Endodermal cell (in vitro differentiated cells): ENCODE measurements around the gene ZC3H12C. TPM values are rescaled to one million over a fixed set of nuclear protein-coding genes. Genes with fewer than 3 reads are reported as not detected.

Experiments
- DNase-seq: peaks from one replicate; pipeline ENCODE4 v3.0.0-alpha.2; 2017
- H3K27ac ChIP-seq: 2 replicates; pipeline ENCODE4 v1.5.1; 2013; ENCODE audit warnings: mild to moderate bottlenecking, low read depth, low read length, moderate library complexity
- H3K27me3 ChIP-seq: 2 replicates; pipeline ENCODE4 v1.6.1; 2013; ENCODE audit warnings: mild to moderate bottlenecking, low read length, moderate library complexity; ENCODE audit not compliant: insufficient read depth, control insufficient read depth, poor library complexity, severe bottlenecking
- H3K36me3 ChIP-seq: 2 replicates; pipeline ENCODE4 v1.7.0; 2013; ENCODE audit warnings: mild to moderate bottlenecking, low read length, moderate library complexity; ENCODE audit not compliant: control insufficient read depth, insufficient read depth
- H3K4me1 ChIP-seq: one replicate; pipeline ENCODE4 v1.7.0; 2013; ENCODE audit warnings: low read length; ENCODE audit not compliant: control insufficient read depth, insufficient read depth
- H3K4me3 ChIP-seq: 2 replicates; pipeline ENCODE4 v1.5.1; 2013; ENCODE audit warnings: mild to moderate bottlenecking, low read length, moderate library complexity
- H3K9ac ChIP-seq: 2 replicates; pipeline ENCODE4 v1.6.1; 2013; ENCODE audit warnings: mild to moderate bottlenecking, low read length, moderate library complexity; ENCODE audit not compliant: poor library complexity, severe bottlenecking; ENCODE audit errors: extremely low read depth
- H3K9me3 ChIP-seq: 2 replicates; pipeline ENCODE4 v1.6.1; 2013; ENCODE audit warnings: mild to moderate bottlenecking, low read length, moderate library complexity; ENCODE audit not compliant: control insufficient read depth
- H3K27ac Mint-ChIP-seq: 2 replicates; pipeline ENCODE4 v1.8.0; 2020; ENCODE audit warnings: mixed read lengths
- H3K27me3 Mint-ChIP-seq: 2 replicates; pipeline ENCODE4 v1.8.0; 2021; ENCODE audit warnings: mild to moderate bottlenecking, mixed read lengths; ENCODE audit not compliant: insufficient read depth
- H3K36me3 Mint-ChIP-seq: 2 replicates; pipeline ENCODE4 v1.8.0; 2020; ENCODE audit warnings: low read depth, mixed read lengths
- H3K4me1 Mint-ChIP-seq: 2 replicates; pipeline ENCODE4 v1.8.0; 2020; ENCODE audit warnings: mixed read lengths
- H3K4me3 Mint-ChIP-seq: 2 replicates; pipeline ENCODE4 v1.8.0; 2020; ENCODE audit warnings: mild to moderate bottlenecking, moderate library complexity, mixed read lengths
- H3K9me3 Mint-ChIP-seq: 2 replicates; pipeline ENCODE4 v1.8.0; 2020; ENCODE audit warnings: mild to moderate bottlenecking, mixed read lengths
- WGBS, 2 experiments: methylation state at CpG; one replicate each; pipeline versions ENCODE4 v1.1.5 to v1.1.7; 2013; ENCODE audit warnings: missing lambda C conversion rate in 2 of 2, mixed read lengths in 1 of 2; ENCODE audit not compliant: insufficient coverage in 1 of 2, insufficient read length in 1 of 2; 5-methylcytosine and 5-hydroxymethylcytosine counted together
- total RNA-seq, 2 donors: library from RNA; stranded (reverse); fragmentation: NEBNext Ultra II Directional in 1 of 2; extraction: Animal tissue kit (Norgen Biotek cat#: 25700) in 1 of 2; gene quantifications; 2 replicates in 1 of 2; 3 replicates in 1 of 2; pipeline ENCODE4 v1.2.1, GENCODE V29; 2021
- TF ChIP-seq, protein P1 (sequence below): fragments of 200-600 bp; sonication (generic); conservative IDR thresholded peaks from 2 replicates; pipeline ENCODE4 v1.5.0; 2021; ENCODE audit warnings: antibody characterized with exemption, mild to moderate bottlenecking

Gene ZC3H12C
- total RNA-seq, 2 donors from 2014 or later = 4.1 to 5.6 TPM

DNA sequence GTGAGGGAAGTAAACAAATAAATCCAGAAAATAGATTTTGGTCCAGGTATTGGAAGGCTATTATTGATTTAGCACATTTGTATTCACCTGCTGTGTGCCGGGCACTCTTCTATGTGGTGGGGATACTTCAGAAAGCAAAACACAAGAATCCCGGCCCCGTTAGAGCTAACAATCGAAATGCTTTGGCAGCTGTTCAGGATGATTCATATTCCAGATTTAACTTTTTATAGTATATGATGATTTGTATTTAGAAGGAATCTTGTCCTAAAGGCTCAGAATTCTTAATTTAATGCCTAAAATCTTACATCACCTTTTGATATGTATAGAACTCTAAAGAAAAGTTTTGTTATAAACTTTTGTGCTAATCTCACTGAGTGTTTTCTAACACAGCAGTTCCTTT lies 28.0 kb downstream of the ZC3H12C start:
- Histone ChIP-seq H3K4me1 (no peaks in the 10 kb centered on the region), H3K27me3 (no peaks in the 10 kb centered on the region), H3K9ac (no peak overlapping the region), H3K36me3 (no peaks in the 10 kb centered on the region), H3K4me3 (no peak overlapping the region), H3K9me3 (no peaks in the 10 kb centered on the region), H3K27ac (no peak overlapping the region)
- H3K4me1 Mint-ChIP-seq = peaks cover 1% of the 10 kb centered on the region
- WGBS, 2 experiments = 94% methylated on average over 4 of the region's 4 CpGs; no CpG with 5 or more reads in 1 of the 2 experiments
- H3K4me3 Mint-ChIP-seq = no peak overlapping the region
- peaks cover 2% of the 10 kb centered on the region for H3K36me3 Mint-ChIP-seq
- peaks cover 6% of the 10 kb centered on the region for H3K27me3 Mint-ChIP-seq
- TF ChIP-seq, protein P1, sequence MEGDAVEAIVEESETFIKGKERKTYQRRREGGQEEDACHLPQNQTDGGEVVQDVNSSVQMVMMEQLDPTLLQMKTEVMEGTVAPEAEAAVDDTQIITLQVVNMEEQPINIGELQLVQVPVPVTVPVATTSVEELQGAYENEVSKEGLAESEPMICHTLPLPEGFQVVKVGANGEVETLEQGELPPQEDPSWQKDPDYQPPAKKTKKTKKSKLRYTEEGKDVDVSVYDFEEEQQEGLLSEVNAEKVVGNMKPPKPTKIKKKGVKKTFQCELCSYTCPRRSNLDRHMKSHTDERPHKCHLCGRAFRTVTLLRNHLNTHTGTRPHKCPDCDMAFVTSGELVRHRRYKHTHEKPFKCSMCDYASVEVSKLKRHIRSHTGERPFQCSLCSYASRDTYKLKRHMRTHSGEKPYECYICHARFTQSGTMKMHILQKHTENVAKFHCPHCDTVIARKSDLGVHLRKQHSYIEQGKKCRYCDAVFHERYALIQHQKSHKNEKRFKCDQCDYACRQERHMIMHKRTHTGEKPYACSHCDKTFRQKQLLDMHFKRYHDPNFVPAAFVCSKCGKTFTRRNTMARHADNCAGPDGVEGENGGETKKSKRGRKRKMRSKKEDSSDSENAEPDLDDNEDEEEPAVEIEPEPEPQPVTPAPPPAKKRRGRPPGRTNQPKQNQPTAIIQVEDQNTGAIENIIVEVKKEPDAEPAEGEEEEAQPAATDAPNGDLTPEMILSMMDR = no peak
- no peak overlapping the region for H3K27ac Mint-ChIP-seq
- no peak for DNase-seq
- peaks cover 2% of the 10 kb centered on the region for H3K9me3 Mint-ChIP-seq

DNA sequence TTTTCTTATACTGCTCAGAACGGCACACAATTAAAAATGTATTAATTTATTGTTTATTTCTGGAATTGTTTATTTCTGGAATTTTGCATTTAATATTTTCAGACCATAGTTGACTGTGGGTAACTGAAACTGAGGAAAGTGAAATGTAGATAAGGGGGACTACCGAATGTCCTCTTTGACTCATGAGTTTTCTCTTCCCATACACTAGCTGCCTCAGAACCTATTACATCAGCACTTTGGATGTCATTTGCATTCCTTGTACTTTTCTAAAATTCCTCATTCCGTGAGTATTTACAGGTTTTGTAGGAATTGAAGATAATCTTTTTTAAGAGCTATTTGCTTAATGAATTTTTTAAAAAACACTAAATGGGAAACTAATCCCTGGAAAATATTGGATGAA lies 29.8 kb downstream of the ZC3H12C start:
- Mint-ChIP-seq H3K36me3 (peaks cover 2% of the 10 kb centered on the region), H3K27ac (no peak overlapping the region), H3K27me3 (peaks cover 6% of the 10 kb centered on the region), H3K4me1 (peaks cover 12% of the 10 kb centered on the region), H3K4me3 (no peak overlapping the region), H3K9me3 (peaks cover 2% of the 10 kb centered on the region)
- no peak for DNase-seq
- Histone ChIP-seq H3K4me3 (no peak overlapping the region), H3K4me1 (peaks cover 8% of the 10 kb centered on the region), H3K36me3 (no peaks in the 10 kb centered on the region), H3K9me3 (no peaks in the 10 kb centered on the region), H3K9ac (no peak overlapping the region), H3K27me3 (no peaks in the 10 kb centered on the region), H3K27ac (no peak overlapping the region)
- TF ChIP-seq, protein P1 = no peak
- 83% methylated on average over 2 of the region's 3 CpGs; no CpG with 5 or more reads in 1 of the 2 experiments for whole genome bisulfite sequencing, 2 experiments

DNA sequence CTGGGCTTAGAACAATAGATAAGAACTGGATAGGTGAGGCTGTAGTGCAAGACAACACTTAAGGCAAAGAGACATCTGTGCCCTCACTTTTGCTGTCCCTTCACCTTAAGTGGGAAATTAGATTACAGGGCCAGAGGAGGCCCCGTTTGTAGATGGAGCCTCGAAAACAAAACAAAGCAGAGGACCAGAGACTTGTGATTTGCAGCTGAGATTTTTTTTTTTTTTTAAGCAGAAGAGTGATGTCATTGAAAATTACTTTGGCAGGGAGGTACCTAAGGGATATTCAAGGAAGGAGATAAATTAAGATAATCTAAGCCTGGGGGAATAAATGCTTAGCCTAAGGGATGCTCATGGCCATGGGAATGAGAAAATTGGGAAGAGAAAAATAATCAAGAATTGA lies 31.4 kb downstream of the ZC3H12C start:
- H3K4me1 ChIP-seq = peaks cover 13% of the 10 kb centered on the region
- H3K9me3 Mint-ChIP-seq = peaks cover 2% of the 10 kb centered on the region

More for the DNA sequence above, 31.4 kb downstream of the ZC3H12C start:
- Mint-ChIP-seq H3K27me3 (peaks cover 6% of the 10 kb centered on the region), H3K36me3 (peaks cover 2% of the 10 kb centered on the region), H3K4me1 (peaks cover 28% of the 10 kb centered on the region), H3K4me3 (no peak overlapping the region), H3K27ac (no peak overlapping the region)
- no peak overlapping the region for H3K9ac ChIP-seq
- H3K9me3 ChIP-seq = no peaks in the 10 kb centered on the region
- no peak for DNase-seq
- no peak overlapping the region for H3K4me3 ChIP-seq
- no peaks in the 10 kb centered on the region for H3K27me3 ChIP-seq
- H3K36me3 ChIP-seq = no peaks in the 10 kb centered on the region
- no peak overlapping the region for H3K27ac ChIP-seq
- WGBS, 2 experiments = 92 to 95% methylated on average over 2 of the region's 2 CpGs
- TF ChIP-seq, protein P1 = no peak
